H1 (cell line): Measurements from ENCODE around the gene UPF1. TPM values are rescaled to one million over a fixed set of nuclear protein-coding genes. Genes with fewer than 3 reads are reported as not detected.

Experiments used
- CTBP2 ChIP-seq: IDR thresholded peaks from 2 replicates; pipeline ENCODE4 v1.7.0; 2011; ENCODE audit warnings: borderline replicate concordance, mild to moderate bottlenecking, moderate library complexity, mixed read lengths, low read length; ENCODE audit not compliant: insufficient read depth, insufficient read length
- EGR1 ChIP-seq: IDR thresholded peaks from 2 replicates; pipeline ENCODE4 v1.6.1; 2011; ENCODE audit warnings: low read depth, low read length, borderline replicate concordance
- EP300 ChIP-seq, 2 experiments: IDR thresholded peaks; 1 replicate in 1 of 2; 2 replicates in 1 of 2; pipeline ENCODE4 v1.6.1; 2011 to 2012; ENCODE audit warnings: low read depth in 2 of 2, low read length in 2 of 2, mild to moderate bottlenecking in 2 of 2, borderline replicate concordance in 1 of 2, inconsistent platforms in 1 of 2, moderate library complexity in 1 of 2
- HDAC2 ChIP-seq, 2 experiments: fragments of 300-600 bp in 1 of 2; sonication (generic) in 1 of 2; IDR thresholded peaks; 2 replicates each; pipeline ENCODE4 v1.6.1; 2011 to 2012; ENCODE audit warnings: low read depth in 2 of 2, low read length in 2 of 2, mild to moderate bottlenecking in 2 of 2, moderate library complexity in 2 of 2, borderline replicate concordance in 1 of 2, inconsistent platforms in 1 of 2
- KDM1A ChIP-seq: fragments of 200-600, 300-600 bp; sonication (generic); IDR thresholded peaks from 2 replicates; pipeline ENCODE4 v1.7.1; 2016; ENCODE audit warnings: mild to moderate bottlenecking, low read length, borderline replicate concordance
- KDM4A ChIP-seq: IDR thresholded peaks from one replicate; pipeline ENCODE4 v1.7.1; 2012; ENCODE audit warnings: low read depth, mild to moderate bottlenecking, moderate library complexity, low read length, inconsistent platforms; ENCODE audit not compliant: severe bottlenecking
- POU5F1 ChIP-seq: IDR thresholded peaks from 2 replicates; pipeline ENCODE4 v1.6.1; 2011; ENCODE audit warnings: low read depth, mild to moderate bottlenecking, low read length, moderate library complexity
- polyA plus RNA-seq, 7 experiments: library from polyadenylated mRNA; depleted of rRNA in 3 of 7; stranded (reverse) in 5 of 7; unstranded in 2 of 7; fragments of >200 nt in 5 of 7; fragments of 200-250 nt in 2 of 7; gene quantifications; 1 replicate in 5 of 7; 2 replicates in 1 of 7; 4 replicates in 1 of 7; pipeline versions ENCODE4 v1.2.1 to v1.2.3, GENCODE V29; 2011 to 2013; ENCODE audit warnings: missing spikeins in 2 of 7, mixed read lengths in 2 of 7
- total RNA-seq: library from RNA; stranded (reverse); fragmentation: NEBNext Ultra II Directional; extraction: Animal tissue kit (Norgen Biotek cat#: 25700); gene quantifications from 2 replicates; pipeline ENCODE4 v1.2.1, GENCODE V29; 2021

UPF1 gene
- total and polyA plus RNA-seq, 2 of the 8 experiments (the other 6 are each of a cell fraction or from before 2014, with no cell fraction given) = 46.4 to 62.0 TPM

GRCh38 chr19:18807861-18808331, 23.9 kb upstream of the UPF1 start (continued):
- TF ChIP-seq KDM4A (no peak), CTBP2 (no peak), EP300 (IDR thresholded peaks at IDR 0.05; ENCODE audit: borderline replicate concordance in 1 of 2, low read depth in 2 of 2, low read length in 2 of 2) (no peak), KDM1A (no peak), EGR1 (no peak), POU5F1 (no peak), HDAC2 (IDR thresholded peaks at IDR 0.05; ENCODE audit: borderline replicate concordance in 1 of 2, low read depth in 2 of 2, low read length in 2 of 2) (no peak)
